Hepatocyte (in vitro differentiated cells): Measurements from ENCODE around the gene MCF2L.

Source experiments
- EZH2 ChIP-seq: fragments of 200-600 bp; sonication (generic); IDR thresholded peaks from 2 replicates; pipeline ENCODE4 v1.6.1; 2016; ENCODE audit warnings: antibody characterized with exemption, mild to moderate bottlenecking, borderline replicate concordance
- TF ChIP-seq, protein P1 (sequence below): fragments of 200-600 bp; sonication (generic); IDR thresholded peaks from 2 replicates; pipeline ENCODE4 v1.5.1; 2016; ENCODE audit warnings: antibody characterized with exemption, mild to moderate bottlenecking; ENCODE audit not compliant: poor library complexity

DNA sequence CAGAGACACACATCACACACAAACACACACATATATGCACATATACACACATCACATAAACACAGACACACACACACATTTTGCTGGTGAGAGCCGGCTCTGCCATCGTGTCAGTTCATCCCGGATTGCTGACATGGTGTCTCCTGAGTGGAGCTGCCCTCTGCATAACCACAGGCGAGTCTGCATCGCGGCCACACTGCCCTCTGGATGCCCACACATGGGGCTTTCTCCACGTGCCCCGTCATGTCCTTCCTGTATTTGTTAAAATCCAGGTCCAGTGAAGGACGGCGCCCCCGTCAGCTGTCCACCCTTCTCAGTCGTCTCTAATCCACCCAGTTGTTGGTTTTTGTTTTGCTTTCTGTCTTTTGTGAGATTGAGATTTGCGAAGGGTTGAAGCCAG, 84.0 kb downstream of the MCF2L start:
- TF ChIP-seq, protein P1, sequence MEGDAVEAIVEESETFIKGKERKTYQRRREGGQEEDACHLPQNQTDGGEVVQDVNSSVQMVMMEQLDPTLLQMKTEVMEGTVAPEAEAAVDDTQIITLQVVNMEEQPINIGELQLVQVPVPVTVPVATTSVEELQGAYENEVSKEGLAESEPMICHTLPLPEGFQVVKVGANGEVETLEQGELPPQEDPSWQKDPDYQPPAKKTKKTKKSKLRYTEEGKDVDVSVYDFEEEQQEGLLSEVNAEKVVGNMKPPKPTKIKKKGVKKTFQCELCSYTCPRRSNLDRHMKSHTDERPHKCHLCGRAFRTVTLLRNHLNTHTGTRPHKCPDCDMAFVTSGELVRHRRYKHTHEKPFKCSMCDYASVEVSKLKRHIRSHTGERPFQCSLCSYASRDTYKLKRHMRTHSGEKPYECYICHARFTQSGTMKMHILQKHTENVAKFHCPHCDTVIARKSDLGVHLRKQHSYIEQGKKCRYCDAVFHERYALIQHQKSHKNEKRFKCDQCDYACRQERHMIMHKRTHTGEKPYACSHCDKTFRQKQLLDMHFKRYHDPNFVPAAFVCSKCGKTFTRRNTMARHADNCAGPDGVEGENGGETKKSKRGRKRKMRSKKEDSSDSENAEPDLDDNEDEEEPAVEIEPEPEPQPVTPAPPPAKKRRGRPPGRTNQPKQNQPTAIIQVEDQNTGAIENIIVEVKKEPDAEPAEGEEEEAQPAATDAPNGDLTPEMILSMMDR, result no peak
- TF ChIP-seq EZH2, result no peak
